ENCODE data around the gene ZNF408.

Gene ZNF408

GRCh38 chr11:46700241-46701077 is at the start of gene ZNF408, which contains the start of gene ARHGAP1:
ZNF408 (plus strand) TSS chr11:46701031; CDS start chr11:46701048, 17 bp downstream.
ARHGAP1 (minus strand) TSS chr11:46700619; CDS start chr11:46696107, 4,512 bp downstream.
- peak; percentile 98 for DNase-seq (ENCODE audit: low read depth)
- no peak for TF ChIP-seq CTCF (conservative IDR thresholded peaks at IDR 0.05; ENCODE audit: control insufficient read depth, insufficient read depth, low read depth, low read length)
- H3K4me3 ChIP-seq (ENCODE audit: control insufficient read depth, low read depth, low read length), result peak within 1 kb of the TSS; percentile 98

DNA sequence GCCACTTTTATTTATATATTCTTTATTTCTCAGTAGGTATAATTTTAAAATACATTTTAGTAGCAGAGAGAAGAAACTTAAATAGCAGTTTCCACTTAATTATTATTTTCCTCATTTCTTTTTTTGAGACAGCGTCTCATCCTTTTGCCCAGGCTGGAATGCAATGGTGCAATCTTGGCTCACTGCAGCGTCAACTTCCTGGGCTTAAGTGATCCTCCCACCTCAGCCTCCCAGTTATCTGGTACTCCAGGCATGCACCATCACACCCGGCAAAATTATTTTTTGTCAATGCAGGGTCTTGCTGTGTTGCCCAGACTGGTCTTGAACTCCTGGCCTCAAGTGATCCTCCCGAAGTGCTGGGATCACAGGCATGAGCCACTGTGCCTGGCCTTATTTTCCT is 45.2 kb upstream of the ZNF408 start:
- H3K4me3 ChIP-seq (ENCODE audit: control insufficient read depth, low read depth, low read length), result no peak overlapping the region
- no peak for DNase-seq (ENCODE audit: low read depth)
- TF ChIP-seq CTCF (conservative IDR thresholded peaks at IDR 0.05; ENCODE audit: control insufficient read depth, insufficient read depth, low read depth, low read length), result no peak

- no peak overlapping the region for H3K4me3 ChIP-seq (ENCODE audit: control insufficient read depth, low read depth, low read length)
- DNase-seq (ENCODE audit: low read depth), result no peak
- TF ChIP-seq CTCF (conservative IDR thresholded peaks at IDR 0.05; ENCODE audit: control insufficient read depth, insufficient read depth, low read depth, low read length), result no peak
Measured at GRCh38 chr11:46657186-46657585, 43.6 kb upstream of the ZNF408 start.

- peak; percentile 89 for DNase-seq (ENCODE audit: low read depth)
- TF ChIP-seq CTCF (conservative IDR thresholded peaks at IDR 0.05; ENCODE audit: control insufficient read depth, insufficient read depth, low read depth, low read length), result no peak
- H3K4me3 ChIP-seq (ENCODE audit: control insufficient read depth, low read depth, low read length), result no peak overlapping the region
Measured at GRCh38 chr11:46658259-46658658, 42.6 kb upstream of the ZNF408 start.

DNA sequence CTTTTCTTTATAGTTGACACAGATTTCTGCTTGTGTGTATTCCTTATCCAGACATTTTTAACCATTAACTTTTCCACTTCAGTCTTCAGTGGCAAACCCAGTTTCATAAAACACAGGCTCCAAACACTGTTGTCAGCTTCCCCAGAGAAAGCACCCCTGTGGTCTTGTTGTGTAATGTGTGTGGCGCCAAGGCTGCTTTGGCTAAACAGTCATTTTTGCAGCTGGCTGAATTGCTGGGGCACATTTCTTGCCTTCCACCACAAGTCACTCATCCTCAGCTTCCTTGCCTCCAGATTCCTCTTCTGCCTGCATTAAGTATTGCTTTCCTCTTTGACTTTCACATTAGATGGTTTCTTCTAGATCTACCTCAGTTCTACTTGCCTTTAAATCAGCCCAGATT is 40.9 kb upstream of the ZNF408 start:
- DNase-seq (ENCODE audit: low read depth), result peak; percentile 81
- no peak overlapping the region for H3K4me3 ChIP-seq (ENCODE audit: control insufficient read depth, low read depth, low read length)
- no peak for TF ChIP-seq CTCF (conservative IDR thresholded peaks at IDR 0.05; ENCODE audit: control insufficient read depth, insufficient read depth, low read depth, low read length)

DNA sequence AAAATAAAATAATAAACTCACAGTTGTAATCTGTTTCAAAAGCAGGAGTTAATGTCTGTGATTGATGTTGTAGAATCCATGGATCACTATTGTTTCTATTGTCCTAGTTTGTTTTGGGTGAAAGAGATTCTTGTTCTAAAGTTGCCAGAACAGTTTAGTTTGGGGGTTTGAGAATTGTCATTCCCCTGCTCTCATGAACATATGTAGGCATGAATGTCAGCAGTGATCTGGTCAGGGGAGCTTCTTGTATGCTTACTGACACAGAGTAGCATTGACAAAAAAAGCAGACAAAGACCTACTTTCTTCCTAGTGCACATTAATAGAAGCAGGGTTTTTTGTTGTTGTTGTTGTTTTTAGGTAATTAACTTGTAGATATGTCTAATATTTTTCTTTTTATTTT is 39.0 kb upstream of the ZNF408 start:
- DNase-seq (ENCODE audit: low read depth), result no peak
- no peak for TF ChIP-seq CTCF (conservative IDR thresholded peaks at IDR 0.05; ENCODE audit: control insufficient read depth, insufficient read depth, low read depth, low read length)
- no peak overlapping the region for H3K4me3 ChIP-seq (ENCODE audit: control insufficient read depth, low read depth, low read length)
